Measurements from ENCODE around the gene PTGR1. TPM values are rescaled to one million over a fixed set of nuclear protein-coding genes. Genes with fewer than 3 reads are reported as not detected.

PTGR1 gene
- polyA plus RNA-seq, 1 donor (not counting 4 experiments of a cell fraction or from before 2014, with no cell fraction given), result 66.0 TPM

DNA sequence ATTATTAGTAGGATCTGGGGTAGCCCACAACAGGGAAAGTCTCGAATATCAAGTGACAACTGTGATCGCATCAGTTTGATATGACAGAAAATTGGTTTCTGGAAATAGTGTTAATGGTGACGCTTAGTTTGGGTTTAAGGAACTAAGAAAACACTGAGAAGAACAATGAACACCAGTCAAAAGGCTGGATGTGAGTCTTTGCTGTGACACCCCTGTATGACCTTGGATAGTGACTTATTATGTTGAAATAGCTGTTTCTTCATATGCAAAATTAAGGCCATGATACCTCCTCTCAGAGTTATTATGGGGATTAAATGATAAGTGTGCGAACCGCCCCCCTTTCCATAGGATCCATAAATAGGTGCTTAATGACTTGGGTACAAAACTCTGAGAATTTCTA lies 32.6 kb upstream of the PTGR1 start:
- peak overlapping the region; percentile 55 for H2AFZ ChIP-seq (ENCODE audit: control insufficient read depth, low read length)
- no peaks in the 10 kb centered on the region for H3K36me3 ChIP-seq (ENCODE audit: control insufficient read depth in 2 of 2, extremely low read depth in 1 of 2, insufficient read depth in 2 of 2, low read length in 2 of 2)
- H3K79me2 ChIP-seq (ENCODE audit: control insufficient read depth, insufficient read depth, low read length), result peaks cover 56% of the 10 kb centered on the region
- H3K27ac ChIP-seq (ENCODE audit: control insufficient read depth, insufficient read depth, low read length), result peak overlapping the region; percentile 80
- H3K9me1 ChIP-seq (ENCODE audit: control insufficient read depth, extremely low read depth, insufficient read depth, low read length), result peaks cover 3% of the 10 kb centered on the region
- H3K9me3 ChIP-seq (ENCODE audit: control insufficient read depth, low read depth, low read length), result no peaks in the 10 kb centered on the region
- H3K4me1 ChIP-seq (ENCODE audit: control insufficient read depth, extremely low read depth, insufficient read depth, low read length), result peaks cover 15% of the 10 kb centered on the region
- H3K27me3 ChIP-seq (ENCODE audit: control insufficient read depth, extremely low read depth, insufficient read depth, low read length), result no peaks in the 10 kb centered on the region
- peak overlapping the region; percentile 91 to 98 (median 94) for H3K4me3 ChIP-seq (ENCODE audit: control insufficient read depth in 2 of 3, extremely low read depth in 1 of 3, insufficient read depth in 2 of 3, low read depth in 1 of 3, low read length in 3 of 3)
- dilution Hi-C loops (cut with MboI; ENCODE audit: extremely low pct_ligation_motif_present, low sequenced_read_pairs), result no loop called here
- peak overlapping the region; percentile 93 for H3K9ac ChIP-seq (ENCODE audit: control insufficient read depth, extremely low read depth, insufficient read depth, low read length)
- H4K20me1 ChIP-seq (ENCODE audit: control insufficient read depth, extremely low read depth, insufficient read depth, low read length), result no peaks in the 10 kb centered on the region
- peak overlapping the region; percentile 87 for H3K4me2 ChIP-seq (ENCODE audit: control insufficient read depth, extremely low read depth, insufficient read depth, low read depth, low read length)
- FAIRE-seq, result peak; percentile 29
- TF ChIP-seq, protein P1, sequence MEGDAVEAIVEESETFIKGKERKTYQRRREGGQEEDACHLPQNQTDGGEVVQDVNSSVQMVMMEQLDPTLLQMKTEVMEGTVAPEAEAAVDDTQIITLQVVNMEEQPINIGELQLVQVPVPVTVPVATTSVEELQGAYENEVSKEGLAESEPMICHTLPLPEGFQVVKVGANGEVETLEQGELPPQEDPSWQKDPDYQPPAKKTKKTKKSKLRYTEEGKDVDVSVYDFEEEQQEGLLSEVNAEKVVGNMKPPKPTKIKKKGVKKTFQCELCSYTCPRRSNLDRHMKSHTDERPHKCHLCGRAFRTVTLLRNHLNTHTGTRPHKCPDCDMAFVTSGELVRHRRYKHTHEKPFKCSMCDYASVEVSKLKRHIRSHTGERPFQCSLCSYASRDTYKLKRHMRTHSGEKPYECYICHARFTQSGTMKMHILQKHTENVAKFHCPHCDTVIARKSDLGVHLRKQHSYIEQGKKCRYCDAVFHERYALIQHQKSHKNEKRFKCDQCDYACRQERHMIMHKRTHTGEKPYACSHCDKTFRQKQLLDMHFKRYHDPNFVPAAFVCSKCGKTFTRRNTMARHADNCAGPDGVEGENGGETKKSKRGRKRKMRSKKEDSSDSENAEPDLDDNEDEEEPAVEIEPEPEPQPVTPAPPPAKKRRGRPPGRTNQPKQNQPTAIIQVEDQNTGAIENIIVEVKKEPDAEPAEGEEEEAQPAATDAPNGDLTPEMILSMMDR (optimal IDR thresholded peaks at IDR 0.05 in 1 of 3, IDR thresholded peaks at IDR 0.05 in 1 of 3, conservative IDR thresholded peaks at IDR 0.05 in 1 of 3; ENCODE audit: extremely low read depth in 1 of 3, insufficient read depth in 2 of 3, low read length in 3 of 3), result no peak
- no peak for TF ChIP-seq EZH2 (IDR thresholded peaks at IDR 0.05; ENCODE audit: low read length)
- no peak for DNase-seq (ENCODE audit: low read depth, low spot score)

DNA sequence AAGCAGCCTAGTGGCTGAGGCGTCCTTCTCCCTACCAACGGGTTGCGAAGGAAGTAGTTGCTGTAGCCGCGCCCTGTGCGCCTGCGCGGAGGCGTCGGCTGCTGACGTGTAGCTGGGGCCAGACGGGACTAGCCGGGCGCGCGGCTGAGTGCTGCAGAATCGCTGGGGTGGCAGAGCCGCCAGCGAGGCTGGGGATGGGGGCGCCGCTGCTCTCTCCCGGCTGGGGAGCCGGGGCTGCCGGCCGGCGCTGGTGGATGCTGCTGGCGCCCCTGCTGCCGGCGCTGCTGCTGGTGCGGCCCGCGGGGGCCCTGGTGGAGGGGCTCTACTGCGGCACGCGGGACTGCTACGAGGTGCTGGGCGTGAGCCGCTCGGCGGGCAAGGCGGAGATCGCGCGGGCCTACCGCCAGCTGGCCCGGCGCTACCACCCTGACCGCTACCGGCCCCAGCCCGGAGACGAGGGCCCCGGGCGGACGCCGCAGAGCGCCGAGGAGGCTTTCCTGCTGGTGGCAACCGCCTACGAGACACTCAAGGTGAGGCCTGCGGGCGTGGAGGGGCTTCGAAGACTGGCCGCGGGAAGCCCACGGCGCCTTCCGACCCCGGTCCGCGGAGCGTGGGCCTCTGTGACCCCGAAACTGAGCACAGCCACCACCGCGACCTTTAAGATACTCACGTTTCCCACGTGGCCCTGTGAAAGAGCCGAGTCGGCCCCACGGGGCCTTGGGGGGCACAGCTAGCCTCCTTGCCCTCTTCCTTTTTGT lies 31.9 kb upstream of the PTGR1 start, which contains the start of gene DNAJC25:
DNAJC25 (plus strand) TSS at position 121 of the 758 bp plus-strand sequence; CDS start at position 195, 74 bp downstream.
- FAIRE-seq (no peak), DNase-seq (ENCODE audit: low read depth, low spot score) (peak; percentile 94)
- TF ChIP-seq, protein P1 (optimal IDR thresholded peaks at IDR 0.05 in 1 of 3, IDR thresholded peaks at IDR 0.05 in 1 of 3, conservative IDR thresholded peaks at IDR 0.05 in 1 of 3; ENCODE audit: extremely low read depth in 1 of 3, insufficient read depth in 2 of 3, low read length in 3 of 3), result no peak
- TF ChIP-seq EZH2 (IDR thresholded peaks at IDR 0.05; ENCODE audit: low read length), result no peak
- H4K20me1 ChIP-seq (ENCODE audit: control insufficient read depth, extremely low read depth, insufficient read depth, low read length), result no peaks in the 10 kb centered on the region
- dilution Hi-C loops (cut with MboI; ENCODE audit: extremely low pct_ligation_motif_present, low sequenced_read_pairs), result no loop called here
- H3K27me3 ChIP-seq (ENCODE audit: control insufficient read depth, extremely low read depth, insufficient read depth, low read length), result no peaks in the 10 kb centered on the region
- H3K9ac ChIP-seq (ENCODE audit: control insufficient read depth, extremely low read depth, insufficient read depth, low read length), result peak within 1 kb of the TSS; percentile 93
- H3K4me3 ChIP-seq (ENCODE audit: control insufficient read depth in 2 of 3, extremely low read depth in 1 of 3, insufficient read depth in 2 of 3, low read depth in 1 of 3, low read length in 3 of 3), result peak within 1 kb of the TSS; percentile 91 to 98 (median 94)
- H3K36me3 ChIP-seq (ENCODE audit: control insufficient read depth in 2 of 2, extremely low read depth in 1 of 2, insufficient read depth in 2 of 2, low read length in 2 of 2), result no peaks in the 10 kb centered on the region
- peak within 1 kb of the TSS; percentile 99 for H2AFZ ChIP-seq (ENCODE audit: control insufficient read depth, low read length)
- peaks cover 13% of the 10 kb centered on the region for H3K4me1 ChIP-seq (ENCODE audit: control insufficient read depth, extremely low read depth, insufficient read depth, low read length)
- H3K9me3 ChIP-seq (ENCODE audit: control insufficient read depth, low read depth, low read length), result no peaks in the 10 kb centered on the region
- H3K9me1 ChIP-seq (ENCODE audit: control insufficient read depth, extremely low read depth, insufficient read depth, low read length), result peaks cover 3% of the 10 kb centered on the region
- peaks cover 50% of the 10 kb centered on the region for H3K79me2 ChIP-seq (ENCODE audit: control insufficient read depth, insufficient read depth, low read length)
- H3K27ac ChIP-seq (ENCODE audit: control insufficient read depth, insufficient read depth, low read length), result peak within 1 kb of the TSS; percentile 80
- H3K4me2 ChIP-seq (ENCODE audit: control insufficient read depth, extremely low read depth, insufficient read depth, low read depth, low read length), result peak within 1 kb of the TSS; percentile 97
